ENCODE data around the gene COL20A1.

Gene COL20A1

DNA sequence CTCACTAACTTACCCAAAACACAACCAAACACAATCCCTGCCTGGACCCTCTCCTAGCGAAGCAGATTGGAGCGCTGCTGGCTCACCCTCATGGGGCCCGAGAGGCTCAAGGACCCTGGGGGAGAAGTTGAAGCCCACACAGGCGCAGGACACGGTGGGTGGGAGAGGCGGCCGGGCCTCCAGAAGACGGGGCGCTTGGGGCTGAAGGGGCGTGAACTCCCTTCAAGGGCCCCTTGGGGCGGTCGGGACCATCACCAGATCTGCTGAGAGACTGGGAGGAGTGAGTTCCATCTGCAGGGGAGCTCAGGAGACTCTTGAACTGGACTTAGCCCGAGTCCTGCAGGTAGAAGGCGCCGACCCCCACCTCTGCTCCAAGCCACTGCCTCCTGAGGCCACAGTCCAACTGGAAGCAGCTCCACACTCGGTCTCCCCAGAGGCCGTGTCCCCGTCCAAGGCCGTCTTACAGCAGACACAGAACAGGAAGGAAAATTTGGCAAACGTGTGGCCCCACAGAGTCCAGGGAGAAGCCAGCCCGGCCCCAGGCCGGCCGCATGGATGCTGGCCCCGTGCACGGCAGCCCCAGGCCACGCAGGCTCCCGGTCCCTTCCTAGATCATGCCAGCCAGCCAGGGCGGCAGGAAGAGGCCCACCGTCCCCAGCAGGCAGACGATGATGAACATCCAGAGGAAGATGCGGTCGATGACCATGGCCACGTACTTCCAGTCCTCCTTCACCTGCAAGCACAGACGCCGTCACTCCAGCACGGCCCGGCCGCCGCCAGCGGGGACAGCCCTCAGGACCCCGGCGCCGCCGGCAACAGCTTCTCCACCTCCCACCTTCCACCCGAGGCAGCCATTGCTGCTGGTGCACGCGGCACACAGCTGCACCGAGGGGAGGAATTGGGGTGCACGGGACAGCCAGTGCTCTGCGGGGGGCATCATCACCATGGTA is 53.4 kb downstream of the COL20A1 start:
- no peak for DNase-seq (ENCODE audit: extremely low read depth, insufficient read length)
- Histone ChIP-seq H3K36me3 (ENCODE audit: control insufficient read depth, insufficient read depth, low read length) (no peaks in the 10 kb centered on the region), H3K27me3 (replicated peaks; ENCODE audit: control insufficient read depth, insufficient read depth, low read length) (no peaks in the 10 kb centered on the region), H3K4me3 (replicated peaks; ENCODE audit: low read depth, low read length) (no peak overlapping the region)
- TF ChIP-seq, protein P1, sequence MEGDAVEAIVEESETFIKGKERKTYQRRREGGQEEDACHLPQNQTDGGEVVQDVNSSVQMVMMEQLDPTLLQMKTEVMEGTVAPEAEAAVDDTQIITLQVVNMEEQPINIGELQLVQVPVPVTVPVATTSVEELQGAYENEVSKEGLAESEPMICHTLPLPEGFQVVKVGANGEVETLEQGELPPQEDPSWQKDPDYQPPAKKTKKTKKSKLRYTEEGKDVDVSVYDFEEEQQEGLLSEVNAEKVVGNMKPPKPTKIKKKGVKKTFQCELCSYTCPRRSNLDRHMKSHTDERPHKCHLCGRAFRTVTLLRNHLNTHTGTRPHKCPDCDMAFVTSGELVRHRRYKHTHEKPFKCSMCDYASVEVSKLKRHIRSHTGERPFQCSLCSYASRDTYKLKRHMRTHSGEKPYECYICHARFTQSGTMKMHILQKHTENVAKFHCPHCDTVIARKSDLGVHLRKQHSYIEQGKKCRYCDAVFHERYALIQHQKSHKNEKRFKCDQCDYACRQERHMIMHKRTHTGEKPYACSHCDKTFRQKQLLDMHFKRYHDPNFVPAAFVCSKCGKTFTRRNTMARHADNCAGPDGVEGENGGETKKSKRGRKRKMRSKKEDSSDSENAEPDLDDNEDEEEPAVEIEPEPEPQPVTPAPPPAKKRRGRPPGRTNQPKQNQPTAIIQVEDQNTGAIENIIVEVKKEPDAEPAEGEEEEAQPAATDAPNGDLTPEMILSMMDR (IDR thresholded peaks at IDR 0.05; ENCODE audit: insufficient read depth, low read length, poor library complexity, severe bottlenecking), result no peak

DNA sequence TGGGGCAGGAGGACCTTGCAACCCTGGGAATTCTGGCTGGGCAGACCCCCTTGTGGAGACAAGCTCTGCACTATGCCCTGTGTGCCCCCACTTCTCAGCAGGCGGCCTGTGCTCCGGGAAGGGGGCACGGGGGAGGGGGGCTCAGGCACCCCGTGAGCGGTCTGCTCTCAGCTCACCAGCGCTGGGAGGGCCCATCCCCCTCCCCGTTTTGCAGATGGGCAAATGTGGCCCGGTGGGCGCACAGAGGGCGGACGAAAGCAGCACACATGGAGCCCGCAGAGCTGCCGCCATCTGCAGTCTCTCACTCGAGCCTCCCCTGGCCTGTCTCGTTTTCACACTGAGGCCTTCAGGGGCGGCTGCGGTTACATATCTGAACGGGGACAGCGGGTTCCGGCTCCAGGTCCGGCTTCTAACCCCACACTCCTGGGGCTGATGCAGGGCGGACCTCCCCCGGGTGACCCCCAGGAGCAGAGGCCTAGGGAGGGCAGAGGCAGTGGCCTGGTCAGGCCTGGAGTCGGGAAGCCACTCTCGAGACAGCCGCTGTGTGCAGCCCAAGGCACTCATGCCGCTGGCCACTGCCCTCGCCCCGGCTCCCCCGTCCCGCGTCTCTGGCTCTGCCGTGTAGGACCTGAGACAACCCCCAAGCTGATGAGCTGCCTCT is 54.2 kb downstream of the COL20A1 start:
- no peak for DNase-seq (ENCODE audit: extremely low read depth, insufficient read length)
- H3K27me3 ChIP-seq (replicated peaks; ENCODE audit: control insufficient read depth, insufficient read depth, low read length), result no peaks in the 10 kb centered on the region
- no peaks in the 10 kb centered on the region for H3K36me3 ChIP-seq (ENCODE audit: control insufficient read depth, insufficient read depth, low read length)
- TF ChIP-seq, protein P1 (IDR thresholded peaks at IDR 0.05; ENCODE audit: insufficient read depth, low read length, poor library complexity, severe bottlenecking), result no peak
- no peak overlapping the region for H3K4me3 ChIP-seq (replicated peaks; ENCODE audit: low read depth, low read length)

DNA sequence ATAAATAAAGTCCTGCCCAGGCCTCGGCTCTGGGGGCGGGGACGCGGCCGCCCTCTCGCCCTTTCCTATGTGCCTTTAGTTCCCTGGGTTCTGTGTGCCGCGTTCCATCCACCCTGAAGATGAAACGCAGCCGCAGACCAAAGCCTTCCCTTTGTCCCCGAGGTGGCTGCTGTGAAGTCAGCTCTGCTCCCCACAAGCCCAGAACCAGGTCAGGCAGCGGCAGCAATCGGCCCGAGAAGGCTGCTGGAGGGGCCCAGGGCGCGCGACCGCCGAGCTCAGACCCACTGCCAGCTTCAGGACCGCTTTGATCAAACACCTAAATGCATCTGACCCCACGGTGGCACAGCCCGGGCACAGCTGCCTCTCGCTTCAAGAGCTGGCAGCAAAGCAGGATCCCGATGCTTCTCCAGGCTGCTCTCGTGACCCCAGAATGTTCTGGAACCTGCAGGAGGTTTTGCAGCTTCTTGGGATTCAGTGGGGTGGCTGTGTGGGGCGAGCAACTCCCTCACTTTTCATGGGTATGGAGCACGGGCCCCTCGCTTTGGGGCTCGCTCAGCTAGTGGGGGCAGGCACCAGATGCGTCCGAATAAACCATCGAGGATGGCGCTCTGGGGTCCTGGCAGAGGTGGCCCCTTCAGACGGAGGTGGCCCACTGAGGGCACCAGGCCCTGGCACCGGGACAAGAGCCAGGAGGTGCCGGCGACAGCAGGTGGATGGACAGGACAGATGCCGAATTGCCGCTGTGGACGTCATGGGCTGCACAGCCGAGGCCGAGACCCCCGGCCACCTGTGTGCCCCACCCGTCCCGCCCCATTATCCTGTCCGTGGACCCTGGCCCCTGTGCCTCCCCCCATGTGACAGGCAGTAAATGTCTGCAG is 55.2 kb downstream of the COL20A1 start:
- no peak overlapping the region for H3K4me3 ChIP-seq (replicated peaks; ENCODE audit: low read depth, low read length)
- DNase-seq (ENCODE audit: extremely low read depth, insufficient read length), result no peak
- TF ChIP-seq, protein P1 (IDR thresholded peaks at IDR 0.05; ENCODE audit: insufficient read depth, low read length, poor library complexity, severe bottlenecking), result no peak

DNA sequence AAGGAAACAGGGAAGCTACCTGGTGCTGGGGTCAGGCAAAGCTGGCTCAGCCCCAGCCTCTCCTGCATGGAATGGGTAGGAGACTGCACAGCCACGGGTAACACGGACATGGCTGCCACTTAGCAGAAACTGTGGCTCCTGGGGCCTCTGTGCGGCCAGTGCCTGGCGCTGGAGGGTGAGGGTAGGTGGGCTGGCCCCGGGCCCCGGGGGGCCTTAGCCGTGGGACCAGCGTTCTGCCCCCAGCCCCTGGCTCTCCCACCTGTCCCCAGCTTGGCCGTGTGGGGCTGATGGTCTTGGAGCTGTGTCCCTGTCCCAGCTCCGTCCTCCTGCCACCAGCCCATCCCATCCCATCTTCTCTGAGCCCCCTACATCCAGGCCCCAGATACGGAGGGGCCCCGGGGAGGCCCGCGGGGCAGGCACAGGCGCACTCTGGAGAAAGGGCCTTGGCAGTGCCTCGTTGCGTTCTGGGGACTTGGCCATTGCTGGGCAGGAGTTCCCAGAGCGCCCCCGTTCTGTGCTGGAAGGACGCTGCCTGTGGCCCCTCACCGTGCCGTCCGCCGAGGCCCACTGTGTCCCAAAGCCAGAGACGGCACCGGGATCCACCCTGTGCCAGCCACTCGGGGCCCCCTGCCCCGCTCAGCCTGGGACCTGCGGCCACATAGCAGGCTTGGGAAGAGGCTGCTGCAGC is 56.0 kb downstream of the COL20A1 start:
- TF ChIP-seq, protein P1 (IDR thresholded peaks at IDR 0.05; ENCODE audit: insufficient read depth, low read length, poor library complexity, severe bottlenecking), result no peak
- Histone ChIP-seq H3K36me3 (ENCODE audit: control insufficient read depth, insufficient read depth, low read length) (no peaks in the 10 kb centered on the region), H3K4me3 (replicated peaks; ENCODE audit: low read depth, low read length) (no peak overlapping the region), H3K27me3 (replicated peaks; ENCODE audit: control insufficient read depth, insufficient read depth, low read length) (no peaks in the 10 kb centered on the region)
- no peak for DNase-seq (ENCODE audit: extremely low read depth, insufficient read length)

More for the DNA sequence above, 55.2 kb downstream of the COL20A1 start:
- H3K27me3 ChIP-seq (replicated peaks; ENCODE audit: control insufficient read depth, insufficient read depth, low read length), result no peaks in the 10 kb centered on the region
- H3K36me3 ChIP-seq (ENCODE audit: control insufficient read depth, insufficient read depth, low read length), result no peaks in the 10 kb centered on the region

DNA sequence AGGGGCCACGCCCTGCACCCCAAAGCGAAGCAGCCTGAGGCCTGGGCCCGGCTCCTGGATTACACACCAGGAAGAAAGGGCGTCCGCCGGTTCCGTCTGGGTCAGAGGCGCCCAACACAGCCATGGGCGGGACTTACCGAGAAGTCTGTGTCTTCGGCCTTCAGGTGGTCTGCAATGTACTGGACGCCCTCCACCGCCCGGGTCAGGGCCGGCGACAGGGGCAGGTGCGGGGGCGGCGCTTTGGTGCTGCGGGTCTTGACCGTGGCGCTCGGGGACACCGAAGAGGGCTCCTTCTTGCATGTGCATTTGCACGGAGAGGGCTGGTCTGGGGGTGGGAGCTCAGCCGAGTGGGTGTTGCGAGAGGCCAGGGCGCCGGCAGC is 56.5 kb downstream of the COL20A1 start:
- Histone ChIP-seq H3K27me3 (replicated peaks; ENCODE audit: control insufficient read depth, insufficient read depth, low read length) (no peaks in the 10 kb centered on the region), H3K36me3 (ENCODE audit: control insufficient read depth, insufficient read depth, low read length) (no peaks in the 10 kb centered on the region), H3K4me3 (replicated peaks; ENCODE audit: low read depth, low read length) (no peak overlapping the region)
- TF ChIP-seq, protein P1 (IDR thresholded peaks at IDR 0.05; ENCODE audit: insufficient read depth, low read length, poor library complexity, severe bottlenecking), result no peak
- no peak for DNase-seq (ENCODE audit: extremely low read depth, insufficient read length)
